Common myeloid progenitor, CD34-positive (primary cell): ENCODE results near the gene RNH1.

Experiments
- CTCF ChIA-PET: fragments of 350-600 bp; sonication (Branson Sonifier 250); formaldehyde crosslinking; loops from one replicate; lab custom pipeline; 2021; ENCODE audit warnings: antibody characterized with exemption; lab: Charles Lee
- POLR2A ChIA-PET: fragments of 350-600 bp; sonication (Branson Sonifier 250); formaldehyde crosslinking; loops from one replicate; lab custom pipeline; 2021; ENCODE audit warnings: antibody characterized with exemption; lab: Charles Lee
- DNase-seq, 3 donors: peaks; one replicate each; pipeline versions ENCODE4 v3.0.0 to v3.0.0-alpha.2; 2013
- H3K27ac ChIP-seq, 2 experiments: 1 replicate in 1 of 2; 2 replicates in 1 of 2; pipeline ENCODE4 v1.7.0; 2013; ENCODE audit warnings: inconsistent platforms in 2 of 2, low read length in 2 of 2, mild to moderate bottlenecking in 2 of 2, low read depth in 1 of 2, moderate library complexity in 1 of 2; ENCODE audit not compliant: severe bottlenecking in 2 of 2, insufficient read depth in 1 of 2, poor library complexity in 1 of 2
- H3K27me3 ChIP-seq, 5 experiments: replicated peaks in 2 of 5; 1 replicate in 3 of 5; 2 replicates in 2 of 5; pipeline versions ENCODE4 v1.6.1 to v1.7.0; 2013; ENCODE audit warnings: low read length in 4 of 5, mild to moderate bottlenecking in 2 of 5, moderate library complexity in 2 of 5, inconsistent platforms in 1 of 5; ENCODE audit not compliant: insufficient read depth in 5 of 5, control insufficient read depth in 4 of 5
- H3K36me3 ChIP-seq, 4 experiments: 1 replicate in 2 of 4; 2 replicates in 2 of 4; pipeline versions ENCODE4 v1.6.1 to v1.7.0; 2013; ENCODE audit warnings: low read length in 3 of 4, control low read depth in 1 of 4, mild to moderate bottlenecking in 1 of 4; ENCODE audit not compliant: control insufficient read depth in 4 of 4, insufficient read depth in 4 of 4
- H3K4me1 ChIP-seq, 4 experiments: 1 replicate in 3 of 4; 2 replicates in 1 of 4; pipeline versions ENCODE4 v1.6.1 to v1.7.1; 2013; ENCODE audit warnings: low read length in 3 of 4, mild to moderate bottlenecking in 3 of 4, control low read depth in 1 of 4, inconsistent platforms in 1 of 4, moderate library complexity in 1 of 4; ENCODE audit not compliant: control insufficient read depth in 4 of 4, insufficient read depth in 4 of 4; ENCODE audit errors: control extremely low read depth in 1 of 4
- H3K4me3 ChIP-seq, 7 experiments: 1 replicate in 4 of 7; 2 replicates in 3 of 7; pipeline versions ENCODE4 v1.5.1 to v1.7.0; 2013; ENCODE audit warnings: mild to moderate bottlenecking in 7 of 7, low read length in 6 of 7, moderate library complexity in 6 of 7, inconsistent platforms in 2 of 7, low read depth in 2 of 7, control low read depth in 1 of 7; ENCODE audit not compliant: insufficient read depth in 4 of 7, control insufficient read depth in 1 of 7; ENCODE audit errors: extremely low read depth in 1 of 7
- H3K9me3 ChIP-seq, 5 experiments: 1 replicate in 4 of 5; 2 replicates in 1 of 5; pipeline versions ENCODE4 v1.6.1 to v1.7.1; 2013; ENCODE audit warnings: low read length in 4 of 5, mild to moderate bottlenecking in 2 of 5, inconsistent platforms in 1 of 5, low read depth in 1 of 5, moderate library complexity in 1 of 5; ENCODE audit not compliant: control insufficient read depth in 4 of 5, insufficient read depth in 2 of 5; ENCODE audit errors: control extremely low read depth in 1 of 5
- WGBS: methylation state at CpG from one replicate; pipeline ENCODE4 v1.1.5; 2013; ENCODE audit not compliant: insufficient coverage; 5-methylcytosine and 5-hydroxymethylcytosine counted together

The RNH1 gene

DNA sequence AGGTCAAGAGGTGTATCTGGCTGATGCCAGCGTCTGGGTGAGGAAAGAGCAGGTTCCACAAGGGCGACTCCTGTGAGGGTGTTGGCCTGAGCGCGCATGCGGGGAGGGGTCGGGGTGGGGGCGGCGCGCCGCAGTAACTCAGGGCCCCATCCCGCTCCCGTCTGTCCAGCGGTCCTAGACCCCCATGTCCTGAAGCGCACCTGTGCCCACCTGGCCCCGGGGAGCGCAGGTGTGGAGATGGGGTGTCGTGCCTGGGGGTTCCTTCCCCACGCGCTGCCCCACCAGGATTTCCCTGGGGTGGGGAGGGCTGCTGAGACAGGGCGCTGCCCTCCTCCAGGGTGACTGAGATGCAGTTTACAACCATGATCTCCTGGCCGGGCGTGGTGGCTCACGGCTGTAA, 20.9 kb downstream of the RNH1 start:
- WGBS: over 99% methylated on average over 23 of the region's 23 CpGs

GRCh38 chr11:484616-485015, 22.4 kb downstream of the RNH1 start:
- Histone ChIP-seq H3K4me3 (no peak overlapping the region), H3K27me3 (no peaks in the 10 kb centered on the region), H3K27ac (no peak overlapping the region), H3K9me3 (peaks cover 0 to 8% (median 2%) of the 10 kb centered on the region in 5 experiments), H3K36me3 (peaks cover 0 to 17% (median 10%) of the 10 kb centered on the region in 4 experiments), H3K4me1 (no peaks in the 10 kb centered on the region)
- WGBS: 98% methylated on average over 37 of the region's 38 CpGs
- ChIA-PET CTCF (no interaction called here), POLR2A (no interaction called here)
- no peak for DNase-seq

More for the DNA sequence above, 20.9 kb downstream of the RNH1 start:
- Histone ChIP-seq H3K36me3 (peaks cover 2 to 33% (median 15%) of the 10 kb centered on the region in 4 experiments), H3K9me3 (peaks cover 0 to 8% (median 2%) of the 10 kb centered on the region in 5 experiments), H3K27ac (no peak overlapping the region), H3K27me3 (no peaks in the 10 kb centered on the region), H3K4me3 (no peak overlapping the region), H3K4me1 (no peaks in the 10 kb centered on the region)
- ChIA-PET POLR2A (no interaction called here), CTCF (no interaction called here)
- DNase-seq: no peak

GRCh38 chr11:479311-479710, 27.7 kb downstream of the RNH1 start:
- peaks cover 0 to 11% (median 6%) of the 10 kb centered on the region in 4 experiments for H3K36me3 ChIP-seq
- POLR2A ChIA-PET: no interaction called here
- H3K9me3 ChIP-seq: peaks cover 0 to 8% (median 2%) of the 10 kb centered on the region in 5 experiments
- WGBS: over 99% methylated on average over 11 of the region's 13 CpGs
- CTCF ChIA-PET: interaction anchor here (1.5 kb wide), 1 partner anchor 23 kb away, joined by 5 read pairs; no protein-coding TSS in a partner anchor
- no peak overlapping the region for H3K4me3 ChIP-seq
- H3K27ac ChIP-seq: no peak overlapping the region
- no peaks in the 10 kb centered on the region for H3K4me1 ChIP-seq
- DNase-seq: no peak
- no peaks in the 10 kb centered on the region for H3K27me3 ChIP-seq

DNA sequence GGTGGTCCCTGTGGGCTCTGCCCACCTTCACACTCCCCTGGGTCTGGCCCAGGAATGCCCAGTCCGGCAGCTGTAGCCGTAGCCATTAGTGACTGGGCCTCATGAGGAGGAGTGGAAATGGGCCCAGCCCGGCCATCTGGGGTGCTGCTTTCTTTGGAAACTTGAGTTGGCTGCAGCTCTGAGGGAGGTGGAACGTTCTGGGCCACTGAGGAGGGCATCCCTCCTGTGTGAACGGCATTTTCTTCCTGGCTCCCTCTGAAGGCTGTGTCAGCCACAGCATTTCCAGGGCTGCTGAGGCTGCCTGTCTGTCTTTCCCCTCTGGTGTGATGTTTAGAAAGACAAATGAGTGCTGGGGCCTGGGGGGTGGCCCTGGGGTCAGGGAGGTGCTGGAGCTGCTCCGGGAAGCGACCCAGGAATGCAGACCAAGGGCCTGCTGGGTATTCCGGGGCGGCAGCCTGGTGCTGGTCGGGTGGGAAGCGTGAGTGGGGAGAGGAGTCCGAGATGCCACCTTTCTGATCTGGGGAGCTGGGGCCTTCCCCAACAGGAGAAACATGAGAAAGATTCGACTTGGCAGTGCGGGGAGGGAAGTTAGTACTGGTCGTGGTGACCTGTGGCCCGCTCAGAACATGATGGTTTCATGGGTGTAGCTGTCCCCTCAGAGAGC, 29.9 kb downstream of the RNH1 start:
- no peak overlapping the region for H3K4me3 ChIP-seq
- ChIA-PET POLR2A (no interaction called here), CTCF (no interaction called here)
- no peak for DNase-seq
- H3K36me3 ChIP-seq: peaks cover 0 to 18% (median 5%) of the 10 kb centered on the region in 4 experiments
- H3K9me3 ChIP-seq: peaks cover 0 to 2% (median 0%) of the 10 kb centered on the region in 5 experiments
- no peak overlapping the region for H3K27ac ChIP-seq
- H3K4me1 ChIP-seq: no peaks in the 10 kb centered on the region
- no peaks in the 10 kb centered on the region for H3K27me3 ChIP-seq
- 96% methylated on average over 16 of the region's 16 CpGs for WGBS

DNA sequence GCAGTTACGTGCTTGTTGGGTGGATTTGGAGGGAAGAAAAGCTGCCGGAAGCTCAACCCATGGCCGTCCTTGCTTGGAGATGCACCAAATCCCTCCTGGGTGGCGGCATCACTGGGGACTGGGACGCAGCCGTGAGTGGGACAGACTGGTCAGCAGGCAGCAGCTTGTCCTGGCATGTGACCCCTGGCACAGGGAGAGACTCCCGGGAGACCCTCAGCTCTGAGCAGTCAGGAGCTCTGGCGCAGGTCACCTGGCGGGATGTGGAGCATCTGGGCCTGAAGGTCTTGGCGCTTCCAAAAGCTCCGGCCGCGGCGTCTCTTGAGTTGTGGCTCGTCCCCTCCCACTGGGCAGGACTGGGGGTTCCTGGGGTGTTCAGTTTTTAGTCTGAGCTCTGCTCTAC, 30.6 kb downstream of the RNH1 start:
- no peak for DNase-seq
- ChIA-PET CTCF (no interaction called here), POLR2A (no interaction called here)
- no peaks in the 10 kb centered on the region for H3K4me1 ChIP-seq
- H3K36me3 ChIP-seq: peaks cover 0 to 18% (median 5%) of the 10 kb centered on the region in 4 experiments
- no peaks in the 10 kb centered on the region for H3K9me3 ChIP-seq
- no peak overlapping the region for H3K27ac ChIP-seq
- WGBS: 98% methylated on average over 14 of the region's 15 CpGs
- H3K27me3 ChIP-seq: no peaks in the 10 kb centered on the region
- H3K4me3 ChIP-seq: no peak overlapping the region

- ChIA-PET POLR2A (no interaction called here), CTCF (no interaction called here)
- no peaks in the 10 kb centered on the region for H3K9me3 ChIP-seq
- no peaks in the 10 kb centered on the region for H3K27me3 ChIP-seq
- 98% methylated on average over 9 of the region's 9 CpGs for WGBS
- no peaks in the 10 kb centered on the region for H3K4me1 ChIP-seq
- peaks cover 0 to 18% (median 5%) of the 10 kb centered on the region in 4 experiments for H3K36me3 ChIP-seq
- no peak overlapping the region for H3K27ac ChIP-seq
- DNase-seq: no peak
- H3K4me3 ChIP-seq: no peak overlapping the region
Observed at GRCh38 chr11:475941-476340, 31.1 kb downstream of the RNH1 start.

- Histone ChIP-seq H3K4me3 (no peak overlapping the region), H3K27ac (no peak overlapping the region), H3K4me1 (no peaks in the 10 kb centered on the region), H3K9me3 (no peaks in the 10 kb centered on the region), H3K27me3 (no peaks in the 10 kb centered on the region), H3K36me3 (peaks cover 0 to 20% (median 5%) of the 10 kb centered on the region in 4 experiments)
- WGBS: 98% methylated on average over 48 of the region's 48 CpGs
- CTCF ChIA-PET: interaction anchor here (1.0 kb wide), 1 partner anchor 13 kb away, joined by 3 read pairs; no protein-coding TSS in a partner anchor
- POLR2A ChIA-PET: interaction anchor here (0.9 kb wide), 1 partner anchor 18 kb away, joined by 3 read pairs; no protein-coding TSS in a partner anchor
- DNase-seq: no peak
Observed at GRCh38 chr11:474914-475506, 32.0 kb downstream of the RNH1 start.
